HFFc6 (cell line): ENCODE measurements around the gene GGN. TPM values are rescaled to one million over a fixed set of nuclear protein-coding genes. Genes with fewer than 3 reads are reported as not detected.
"Not testable (repeated sequence)": the region's sequence is repeated elsewhere in the genome, so short reads cannot be mapped to it uniquely, and the experiment has no call there.

Experiments
- DNase-seq: peaks from one replicate; pipeline ENCODE4 v3.0.0-alpha.2; 2018
- H3K27ac Mint-ChIP-seq: 2 replicates; pipeline ENCODE4 v1.8.0; 2020; ENCODE audit warnings: mild to moderate bottlenecking, mixed read lengths
- H3K27me3 Mint-ChIP-seq: 2 replicates; pipeline ENCODE4 v1.8.0; 2021; ENCODE audit warnings: mild to moderate bottlenecking, moderate library complexity, mixed read lengths; ENCODE audit not compliant: insufficient read depth
- H3K36me3 Mint-ChIP-seq: 2 replicates; pipeline ENCODE4 v1.8.0; 2021; ENCODE audit warnings: low read depth, mixed read lengths
- H3K4me1 Mint-ChIP-seq: 2 replicates; pipeline ENCODE4 v1.8.0; 2020; ENCODE audit warnings: low read depth, mixed read lengths
- H3K4me3 Mint-ChIP-seq: 2 replicates; pipeline ENCODE4 v1.8.0; 2020; ENCODE audit warnings: mild to moderate bottlenecking, moderate library complexity, mixed read lengths
- H3K9me3 Mint-ChIP-seq: 2 replicates; pipeline ENCODE4 v1.8.0; 2020; ENCODE audit warnings: mild to moderate bottlenecking, mixed read lengths
- total RNA-seq, 6 experiments: library from RNA; stranded (reverse); fragmentation: NEBNext Ultra II Directional; extraction: Animal tissue kit (Norgen Biotek cat#: 25700); gene quantifications; 2 replicates in 1 of 6; 3 replicates in 5 of 6; pipeline ENCODE4 v1.2.3, GENCODE V29; 2021
- TF ChIP-seq, protein P1 (sequence below): fragments of 200-600 bp; sonication (generic); IDR thresholded peaks from 2 replicates; pipeline ENCODE4 v1.5.0; 2021; ENCODE audit warnings: antibody characterized with exemption, mild to moderate bottlenecking

The GGN gene
- total RNA-seq, 6 experiments from 2014 or later: 1.7 to 3.2 (median 2.2) TPM

GRCh38 chr19:38429811-38430156 lies 42.0 kb upstream of the GGN start:
- DNase-seq: no peak

DNA sequence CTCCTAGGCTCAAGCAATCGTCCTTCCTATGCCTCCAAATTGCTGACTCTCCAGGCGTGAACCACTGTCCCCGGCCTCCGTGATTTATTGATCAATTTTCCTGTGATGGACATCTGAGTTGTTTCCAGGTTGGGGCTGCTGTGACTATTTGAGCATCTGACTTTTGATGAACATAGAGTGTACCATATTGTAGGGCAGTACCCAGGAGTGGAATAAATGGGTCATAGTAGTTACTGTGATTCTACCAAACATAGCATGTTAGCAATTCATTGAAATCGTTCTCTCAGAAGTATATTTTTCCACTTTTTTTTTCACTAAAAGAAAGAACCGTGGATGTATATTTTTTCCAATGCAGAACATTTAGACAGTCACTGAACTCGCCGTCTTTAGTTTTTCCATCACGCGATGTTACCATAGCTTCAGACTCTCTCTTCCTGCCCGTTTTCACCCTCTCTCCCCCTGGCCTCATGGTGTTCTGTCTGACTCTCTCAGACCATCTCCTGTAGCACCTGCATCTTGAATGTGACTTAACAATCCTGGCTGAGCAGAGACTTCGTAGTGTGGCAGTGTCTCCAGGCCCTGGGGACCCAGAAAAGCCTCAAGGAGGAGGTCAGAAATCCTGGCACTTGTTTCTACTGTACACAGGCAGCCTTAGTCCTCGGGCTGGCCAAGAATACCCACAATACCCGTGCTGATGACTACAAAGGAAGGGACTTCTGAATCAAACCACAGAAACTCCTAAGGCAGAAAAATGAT lies 41.4 kb upstream of the GGN start:
- TF ChIP-seq, protein P1, sequence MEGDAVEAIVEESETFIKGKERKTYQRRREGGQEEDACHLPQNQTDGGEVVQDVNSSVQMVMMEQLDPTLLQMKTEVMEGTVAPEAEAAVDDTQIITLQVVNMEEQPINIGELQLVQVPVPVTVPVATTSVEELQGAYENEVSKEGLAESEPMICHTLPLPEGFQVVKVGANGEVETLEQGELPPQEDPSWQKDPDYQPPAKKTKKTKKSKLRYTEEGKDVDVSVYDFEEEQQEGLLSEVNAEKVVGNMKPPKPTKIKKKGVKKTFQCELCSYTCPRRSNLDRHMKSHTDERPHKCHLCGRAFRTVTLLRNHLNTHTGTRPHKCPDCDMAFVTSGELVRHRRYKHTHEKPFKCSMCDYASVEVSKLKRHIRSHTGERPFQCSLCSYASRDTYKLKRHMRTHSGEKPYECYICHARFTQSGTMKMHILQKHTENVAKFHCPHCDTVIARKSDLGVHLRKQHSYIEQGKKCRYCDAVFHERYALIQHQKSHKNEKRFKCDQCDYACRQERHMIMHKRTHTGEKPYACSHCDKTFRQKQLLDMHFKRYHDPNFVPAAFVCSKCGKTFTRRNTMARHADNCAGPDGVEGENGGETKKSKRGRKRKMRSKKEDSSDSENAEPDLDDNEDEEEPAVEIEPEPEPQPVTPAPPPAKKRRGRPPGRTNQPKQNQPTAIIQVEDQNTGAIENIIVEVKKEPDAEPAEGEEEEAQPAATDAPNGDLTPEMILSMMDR: no peak
- peak; percentile 39 for DNase-seq
- Mint-ChIP-seq H3K36me3 (no peaks in the 10 kb centered on the region), H3K27ac (no peak overlapping the region), H3K4me3 (no peak overlapping the region), H3K4me1 (no peaks in the 10 kb centered on the region; the same call in 1 of the 2 replicates), H3K9me3 (no peaks in the 10 kb centered on the region), H3K27me3 (peaks cover 14% of the 10 kb centered on the region)

More at GRCh38 chr19:38429811-38430156, 42.0 kb upstream of the GGN start:
- H3K27ac Mint-ChIP-seq: no peak overlapping the region
- H3K27me3 Mint-ChIP-seq: peaks cover 12% of the 10 kb centered on the region
- TF ChIP-seq, protein P1: no peak
- no peaks in the 10 kb centered on the region for H3K9me3 Mint-ChIP-seq
- H3K4me1 Mint-ChIP-seq: no peaks in the 10 kb centered on the region; the same call in 1 of the 2 replicates
- no peaks in the 10 kb centered on the region for H3K36me3 Mint-ChIP-seq
- no peak overlapping the region for H3K4me3 Mint-ChIP-seq

GRCh38 chr19:38427035-38427677 lies 39.3 kb upstream of the GGN start:
- not testable (repeated sequence) for H3K36me3 Mint-ChIP-seq, H3K9me3 Mint-ChIP-seq, H3K4me3 Mint-ChIP-seq, DNase-seq, H3K27ac Mint-ChIP-seq, H3K4me1 Mint-ChIP-seq
- H3K27me3 Mint-ChIP-seq: peaks cover 16% of the 10 kb centered on the region

DNA sequence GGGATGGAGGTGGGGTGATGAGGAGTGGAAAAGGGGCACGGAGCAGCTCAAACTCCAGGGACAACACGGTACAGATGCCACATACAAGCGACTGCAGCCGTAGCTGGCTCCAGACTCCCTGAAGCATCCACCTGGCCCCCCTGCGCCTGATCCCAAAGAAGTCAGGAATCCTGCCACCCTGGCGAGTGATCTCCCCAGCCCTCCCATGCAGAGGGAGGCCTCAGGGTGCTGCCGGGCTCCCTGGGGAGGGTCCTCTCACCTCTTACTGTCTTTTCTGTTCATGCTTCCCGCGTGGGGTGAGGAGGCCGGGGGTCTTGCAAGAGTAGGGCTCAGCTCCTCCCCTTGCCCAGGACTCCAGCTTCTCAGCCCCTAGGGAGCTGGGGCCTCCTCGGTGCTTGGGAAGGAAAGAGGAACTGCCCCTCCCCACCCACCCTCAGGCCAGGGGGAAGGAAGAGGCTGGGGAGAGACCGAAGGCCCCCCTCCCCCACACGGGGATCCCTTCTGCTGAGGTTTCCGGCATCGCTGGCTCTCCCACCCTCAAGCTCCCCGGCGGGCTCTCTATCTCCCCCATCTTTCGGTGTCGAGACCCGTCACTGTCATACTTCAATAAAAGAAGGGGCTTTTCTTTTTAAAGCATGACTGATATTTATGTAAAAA lies 38.1 kb upstream of the GGN start, which contains the start of gene RASGRP4:
RASGRP4 (minus strand) TSS at position 410 of the 657 bp plus-strand sequence; CDS start at position 282, 128 bp downstream.
- no peaks in the 10 kb centered on the region; the same call in 1 of the 2 replicates for H3K4me1 Mint-ChIP-seq
- peaks cover 17% of the 10 kb centered on the region for H3K27me3 Mint-ChIP-seq
- TF ChIP-seq, protein P1: no peak
- H3K4me3 Mint-ChIP-seq: no peak within 1 kb of the TSS
- H3K27ac Mint-ChIP-seq: no peak within 1 kb of the TSS
- no peak for DNase-seq
- H3K9me3 Mint-ChIP-seq: no peaks in the 10 kb centered on the region
- no peaks in the 10 kb centered on the region for H3K36me3 Mint-ChIP-seq

- H3K27me3 Mint-ChIP-seq: peaks cover 16% of the 10 kb centered on the region
- no peak overlapping the region for H3K4me3 Mint-ChIP-seq
- no peak overlapping the region for H3K27ac Mint-ChIP-seq
- no peaks in the 10 kb centered on the region for H3K36me3 Mint-ChIP-seq
- H3K4me1 Mint-ChIP-seq: no peaks in the 10 kb centered on the region; the same call in 1 of the 2 replicates
- DNase-seq: no peak
- H3K9me3 Mint-ChIP-seq: no peaks in the 10 kb centered on the region
- TF ChIP-seq, protein P1: no peak
Observed at GRCh38 chr19:38425222-38425809, 37.5 kb upstream of the GGN start.
